HG03280 (cell line): Measurements from ENCODE around the gene DLG2.
A peak's percentile ranks its signal among the peaks of the same experiment; 100 is the strongest.

Source experiments
- ATAC-seq: cut with Tn5 transposase; IDR thresholded peaks from one replicate; pipeline ENCODE4 v1.9.1; 2021; ENCODE audit warnings: mild to moderate bottlenecking, moderate library complexity; ENCODE audit not compliant: unreplicated experiment

DLG2 gene

DNA sequence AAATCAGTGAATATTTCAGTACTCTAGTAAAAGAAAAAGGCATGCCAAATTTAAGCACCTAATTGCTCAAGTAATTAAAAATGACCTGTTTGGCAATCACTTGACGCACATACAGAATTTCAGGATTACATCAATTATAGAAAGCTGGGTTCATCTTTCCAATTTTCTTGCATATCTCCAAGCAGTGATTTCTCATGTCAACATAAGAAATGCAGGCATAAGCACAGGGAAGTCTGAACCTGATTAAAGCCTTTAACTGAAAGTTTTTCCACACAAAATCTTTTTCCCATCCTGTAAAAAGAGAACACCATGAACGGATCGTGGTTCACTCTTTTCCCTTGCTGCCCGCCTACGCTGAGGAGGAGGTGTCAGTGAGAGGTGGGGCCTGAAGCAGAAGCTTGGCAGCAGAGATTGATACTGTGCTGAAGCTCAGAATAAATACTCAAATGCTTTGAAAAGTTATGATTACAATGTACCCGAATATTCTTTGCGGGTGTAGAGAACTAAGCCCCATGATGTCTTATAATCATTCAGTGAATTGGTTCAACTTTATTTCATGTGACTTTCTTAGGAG is 1636.9 kb downstream of the DLG2 start:
- no peak for ATAC-seq

GRCh38 chr11:83982825-83983224 is 1644.3 kb downstream of the DLG2 start:
- ATAC-seq = no peak

- ATAC-seq = no peak
Measured at GRCh38 chr11:83979593-83979992, 1647.6 kb downstream of the DLG2 start.

GRCh38 chr11:83978942-83979341 is 1648.2 kb downstream of the DLG2 start:
- ATAC-seq = no peak

GRCh38 chr11:83976086-83976485 is 1651.1 kb downstream of the DLG2 start:
- ATAC-seq = no peak

DNA sequence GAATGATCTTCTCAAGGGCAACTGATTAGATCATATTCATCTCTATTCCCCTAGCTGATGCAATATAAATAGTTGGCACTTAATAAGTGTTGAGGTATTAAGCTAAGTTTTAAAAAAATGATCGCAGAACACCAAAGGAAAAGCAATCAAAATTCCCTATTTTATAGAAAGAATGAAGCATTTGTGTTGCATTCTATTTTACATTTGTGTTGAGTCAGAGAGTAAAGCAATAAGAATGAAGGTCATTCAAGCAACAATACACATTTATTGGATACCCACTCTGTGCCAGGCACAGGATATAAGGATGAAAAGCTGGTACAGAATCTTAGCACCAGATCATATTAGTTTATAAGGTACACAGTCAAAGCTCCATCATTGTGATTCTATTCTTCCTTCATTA is 1654.6 kb downstream of the DLG2 start:
- ATAC-seq = no peak

GRCh38 chr11:83971063-83971462 is 1656.1 kb downstream of the DLG2 start:
- ATAC-seq = peak; percentile 34

- peak; percentile 88 for ATAC-seq
Measured at GRCh38 chr11:83970061-83970671, 1657.0 kb downstream of the DLG2 start.

- ATAC-seq = no peak
Measured at GRCh38 chr11:83957038-83957900, 1669.9 kb downstream of the DLG2 start.

DNA sequence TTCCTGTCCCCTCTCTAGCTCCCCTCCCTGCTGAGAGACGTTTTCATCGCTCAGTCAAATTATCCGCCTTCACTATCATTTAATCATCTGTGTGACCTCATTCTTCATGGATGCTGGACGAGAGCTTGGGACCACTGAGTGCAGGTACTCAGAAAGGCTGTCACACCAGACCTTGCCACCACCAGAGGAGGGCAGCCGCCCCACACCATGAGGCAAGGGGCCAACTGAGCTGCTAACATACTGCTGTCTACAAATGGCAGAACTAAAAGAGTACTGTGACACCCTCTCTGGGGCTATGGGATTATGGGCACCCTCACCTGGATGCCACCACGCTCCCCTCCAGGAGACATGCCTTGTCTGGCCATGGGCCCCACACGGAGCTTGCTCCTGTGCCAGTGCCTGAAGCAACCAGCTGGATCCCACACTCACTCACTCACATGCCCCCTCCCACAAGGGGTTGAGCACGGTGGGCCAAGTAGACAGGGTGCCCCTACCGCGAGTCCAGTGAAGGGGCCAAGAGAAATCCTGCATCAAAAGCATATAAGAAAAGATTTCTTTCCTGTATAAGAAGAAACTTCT is 1670.9 kb downstream of the DLG2 start:
- no peak for ATAC-seq

DNA sequence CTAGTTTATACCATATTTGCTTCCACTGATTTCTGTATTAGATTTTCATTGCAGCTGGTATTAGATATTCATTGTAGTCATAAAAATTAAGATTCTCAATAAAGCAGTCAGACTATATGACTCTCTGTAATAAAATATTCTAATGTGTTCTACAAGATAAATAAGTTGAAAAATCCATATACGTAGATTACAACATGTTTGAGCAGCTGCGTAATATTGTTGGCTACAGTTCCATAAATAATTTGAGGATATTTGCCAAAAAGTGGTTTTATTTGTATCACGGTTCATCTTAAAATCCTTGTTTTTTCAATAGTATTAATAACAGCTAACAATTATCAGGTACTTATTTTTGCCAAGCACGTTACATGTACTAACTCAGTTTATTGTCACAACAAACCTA is 1672.4 kb downstream of the DLG2 start:
- ATAC-seq = no peak

DNA sequence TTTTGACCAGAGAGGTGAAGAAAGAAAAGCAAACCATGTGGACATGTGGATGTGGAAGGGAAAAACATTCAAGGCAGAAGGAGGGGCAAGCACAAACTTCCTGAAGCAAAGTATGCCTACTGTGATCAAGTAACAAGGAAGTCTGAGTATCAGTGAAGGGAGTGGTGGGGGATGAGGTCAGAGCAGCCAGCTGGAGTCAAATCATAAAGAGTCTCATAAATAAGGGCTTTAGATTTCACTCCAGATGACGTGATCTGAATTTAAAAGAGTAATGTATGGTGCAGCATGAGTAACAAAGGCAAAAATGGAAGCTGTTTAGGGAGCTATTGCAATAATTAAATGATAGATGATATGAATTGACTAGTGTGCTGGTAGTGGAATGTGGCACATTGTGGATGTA is 1675.6 kb downstream of the DLG2 start:
- ATAC-seq = no peak

- no peak for ATAC-seq
Measured at GRCh38 chr11:83948200-83948599, 1678.9 kb downstream of the DLG2 start.

GRCh38 chr11:83945976-83946375 is 1681.2 kb downstream of the DLG2 start:
- ATAC-seq = no peak

DNA sequence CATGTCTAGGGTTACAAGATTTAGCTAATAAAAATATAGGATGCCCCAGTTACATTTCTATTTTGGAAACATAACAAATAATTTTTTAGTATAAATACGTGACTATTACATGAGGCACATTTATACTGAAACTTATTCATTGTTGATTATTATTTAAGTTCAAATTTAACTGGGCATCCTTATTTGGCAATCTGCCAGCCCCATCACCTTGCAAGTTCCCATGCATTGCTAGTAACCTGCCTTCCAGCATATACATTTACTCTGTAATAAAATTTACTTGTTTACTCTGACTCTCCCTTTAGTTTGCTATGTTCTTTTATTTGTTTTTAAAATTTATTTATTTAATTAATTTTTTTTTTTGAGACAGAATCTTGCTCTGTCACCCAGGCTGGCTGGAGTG is 1686.1 kb downstream of the DLG2 start:
- no peak for ATAC-seq

DNA sequence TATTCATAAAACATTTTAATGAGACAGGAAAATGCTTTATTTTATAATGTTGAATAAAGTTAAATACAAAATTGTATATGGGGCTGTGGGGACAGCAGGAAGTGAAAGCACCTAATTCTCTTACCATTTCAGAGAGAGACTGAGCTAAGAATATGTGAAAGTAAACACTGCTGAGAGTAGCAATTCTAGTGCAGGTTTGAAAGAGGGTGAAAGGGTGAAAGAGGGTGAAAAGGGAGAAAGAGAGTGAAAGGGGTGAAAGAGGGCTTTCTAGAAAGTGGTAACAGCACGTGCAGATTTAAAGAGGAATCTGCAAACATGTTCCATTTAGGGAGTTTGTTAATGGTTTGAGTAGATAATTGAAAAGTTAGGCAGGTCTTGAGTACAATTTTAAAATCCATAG is 1689.0 kb downstream of the DLG2 start:
- ATAC-seq = no peak

DNA sequence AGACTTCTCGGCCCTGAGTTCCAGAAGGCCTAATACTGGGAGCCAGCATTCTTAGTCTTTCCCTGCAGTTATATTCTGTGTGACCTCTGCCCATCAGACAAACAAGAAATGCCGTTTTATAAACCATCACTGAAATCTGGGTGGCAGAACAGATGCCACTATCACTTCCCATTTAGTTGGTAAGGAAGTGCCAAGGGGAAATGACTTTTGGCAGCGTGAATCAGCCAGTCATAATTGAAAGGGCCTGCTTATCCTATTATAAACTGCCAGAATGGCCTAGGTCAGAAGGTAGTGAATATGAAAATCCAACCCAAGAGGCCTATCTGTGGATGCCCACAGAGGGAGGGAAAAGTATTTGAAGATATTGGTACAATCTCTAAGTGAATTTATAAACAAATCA is 1694.1 kb downstream of the DLG2 start:
- ATAC-seq = no peak

- no peak for ATAC-seq
Measured at GRCh38 chr11:83927422-83927821, 1699.7 kb downstream of the DLG2 start.

DNA sequence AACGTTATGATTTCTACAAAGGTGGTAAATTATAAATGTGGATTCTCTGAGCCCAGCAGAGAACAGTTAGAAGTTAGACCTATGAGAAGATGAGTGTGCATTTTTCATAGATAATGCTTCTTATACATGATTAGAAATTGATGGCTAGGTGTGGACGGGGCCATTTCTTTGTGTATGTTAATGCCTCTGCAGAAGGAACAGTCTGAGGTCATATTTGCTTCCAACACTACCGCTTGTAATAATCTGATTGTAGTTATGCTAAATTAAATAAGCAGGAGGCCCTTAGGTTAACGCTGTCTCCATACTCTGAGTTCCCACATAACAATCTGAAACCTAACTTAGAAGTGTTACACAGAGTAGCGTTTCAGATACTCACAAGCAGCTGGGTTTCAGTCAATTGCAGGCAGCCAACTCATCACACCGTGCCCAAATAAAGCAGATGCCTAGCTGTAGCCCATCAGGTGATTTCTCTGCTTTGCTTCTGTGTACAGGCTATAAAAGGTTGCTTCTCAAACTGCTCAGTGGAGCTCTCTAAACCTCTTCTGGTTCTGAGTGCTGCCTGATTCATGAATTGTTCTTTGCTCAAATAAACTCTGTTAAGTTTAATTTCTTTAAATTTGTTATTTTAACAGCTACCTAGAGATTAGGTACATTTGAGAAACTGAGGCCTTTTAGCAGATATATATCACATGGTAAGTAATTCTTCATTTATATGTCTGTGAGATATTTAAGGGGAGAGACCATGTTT is 1702.2 kb downstream of the DLG2 start:
- no peak for ATAC-seq

GRCh38 chr11:83923961-83924360 is 1703.2 kb downstream of the DLG2 start:
- ATAC-seq = no peak

GRCh38 chr11:83922953-83923352 is 1704.2 kb downstream of the DLG2 start:
- ATAC-seq = no peak
